ENCODE results near the gene SDE2. TPM values are rescaled to one million over a fixed set of nuclear protein-coding genes. Genes with fewer than 3 reads are reported as not detected.

SDE2 gene
- total and polyA plus RNA-seq, 8 donors, result 15.8 to 22.6 (median 21.0) TPM

DNA sequence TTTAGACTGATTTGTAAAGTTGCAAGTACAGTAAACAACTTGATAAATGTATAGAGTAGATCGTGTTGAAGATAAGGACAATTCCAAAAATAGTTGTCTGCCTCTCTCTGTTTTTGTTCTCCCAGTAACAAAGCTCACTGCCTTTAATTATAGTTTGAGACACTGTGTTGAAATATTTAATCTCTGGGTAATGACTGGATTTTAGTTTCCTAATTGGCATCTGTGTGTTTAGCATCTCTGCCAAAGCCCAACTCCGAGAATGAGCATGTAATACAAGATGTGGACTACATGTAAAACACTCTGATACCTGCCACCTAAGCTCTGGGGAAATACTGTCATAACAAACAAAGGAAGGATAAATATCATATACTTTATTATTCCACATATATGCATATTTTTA lies 27.7 kb upstream of the SDE2 start:
- no peak for ATAC-seq
- Histone ChIP-seq H3K4me1 (peaks cover 0 to 28% of the 10 kb centered on the region in 2 donors), H3K27me3 (no peaks in the 10 kb centered on the region), H3K36me3 (no peaks in the 10 kb centered on the region), H3K4me3 (no peak overlapping the region), H3K9me3 (no peaks in the 10 kb centered on the region), H3K27ac (no peak overlapping the region)
- no peak for DNase-seq
- TF ChIP-seq, protein P1, sequence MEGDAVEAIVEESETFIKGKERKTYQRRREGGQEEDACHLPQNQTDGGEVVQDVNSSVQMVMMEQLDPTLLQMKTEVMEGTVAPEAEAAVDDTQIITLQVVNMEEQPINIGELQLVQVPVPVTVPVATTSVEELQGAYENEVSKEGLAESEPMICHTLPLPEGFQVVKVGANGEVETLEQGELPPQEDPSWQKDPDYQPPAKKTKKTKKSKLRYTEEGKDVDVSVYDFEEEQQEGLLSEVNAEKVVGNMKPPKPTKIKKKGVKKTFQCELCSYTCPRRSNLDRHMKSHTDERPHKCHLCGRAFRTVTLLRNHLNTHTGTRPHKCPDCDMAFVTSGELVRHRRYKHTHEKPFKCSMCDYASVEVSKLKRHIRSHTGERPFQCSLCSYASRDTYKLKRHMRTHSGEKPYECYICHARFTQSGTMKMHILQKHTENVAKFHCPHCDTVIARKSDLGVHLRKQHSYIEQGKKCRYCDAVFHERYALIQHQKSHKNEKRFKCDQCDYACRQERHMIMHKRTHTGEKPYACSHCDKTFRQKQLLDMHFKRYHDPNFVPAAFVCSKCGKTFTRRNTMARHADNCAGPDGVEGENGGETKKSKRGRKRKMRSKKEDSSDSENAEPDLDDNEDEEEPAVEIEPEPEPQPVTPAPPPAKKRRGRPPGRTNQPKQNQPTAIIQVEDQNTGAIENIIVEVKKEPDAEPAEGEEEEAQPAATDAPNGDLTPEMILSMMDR (IDR thresholded peaks at IDR 0.05), result no peak
- intact Hi-C loops (cut with DNase I), result no loop called here

DNA sequence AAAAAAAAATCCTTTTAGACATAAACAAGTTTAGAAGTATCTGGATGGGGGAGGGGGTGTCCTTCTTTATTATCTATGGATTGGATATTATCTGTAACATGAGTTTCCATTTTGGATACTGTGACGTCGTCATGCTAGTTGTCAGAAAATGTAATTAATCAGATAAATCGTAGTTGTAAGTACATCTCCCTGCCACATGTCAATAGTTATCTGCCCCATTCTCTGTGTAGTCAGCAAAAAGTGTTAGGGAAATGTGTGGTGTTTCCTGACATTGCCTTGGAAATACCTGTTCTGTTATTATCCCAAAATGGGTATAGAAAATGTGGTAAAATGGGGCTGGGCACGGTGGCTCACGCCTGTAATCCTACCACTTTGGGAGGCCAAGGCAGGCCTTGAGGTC lies 24.6 kb upstream of the SDE2 start:
- peaks cover 0 to 7% of the 10 kb centered on the region in 2 donors for H3K4me1 ChIP-seq
- TF ChIP-seq, protein P1 (IDR thresholded peaks at IDR 0.05), result no peak
- H3K27me3 ChIP-seq, result no peaks in the 10 kb centered on the region
- intact Hi-C loops (cut with DNase I), result no loop called here
- DNase-seq (no peak), ATAC-seq (no peak)
- no peaks in the 10 kb centered on the region for H3K9me3 ChIP-seq
- H3K27ac ChIP-seq, result no peak overlapping the region
- no peaks in the 10 kb centered on the region for H3K36me3 ChIP-seq
- H3K4me3 ChIP-seq, result no peak overlapping the region

DNA sequence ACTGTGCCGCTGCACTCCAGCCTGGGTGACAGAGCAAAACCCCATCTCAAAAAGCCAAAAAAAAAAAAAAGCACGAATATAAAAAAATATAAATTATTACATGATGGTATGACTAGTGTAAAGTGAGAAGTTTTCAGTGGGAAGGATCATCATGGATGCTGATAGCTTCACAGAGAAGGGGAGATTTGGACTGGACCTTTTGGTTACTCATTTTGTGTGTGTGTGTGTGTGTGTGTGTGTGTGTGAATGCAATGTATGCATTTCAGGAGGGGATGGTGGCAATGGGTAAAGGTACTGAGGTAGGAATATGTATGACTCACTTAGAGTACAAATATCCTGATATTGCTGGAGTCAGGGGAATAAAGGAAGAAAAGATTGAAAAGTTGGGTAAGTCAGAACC lies 22.7 kb upstream of the SDE2 start:
- no peaks in the 10 kb centered on the region for H3K27me3 ChIP-seq
- H3K9me3 ChIP-seq, result no peaks in the 10 kb centered on the region
- no peak overlapping the region for H3K27ac ChIP-seq
- no peak overlapping the region for H3K4me3 ChIP-seq
- intact Hi-C loops (cut with DNase I), result no loop called here
- ATAC-seq (no peak), DNase-seq (no peak)
- TF ChIP-seq, protein P1 (IDR thresholded peaks at IDR 0.05), result no peak
- H3K36me3 ChIP-seq, result no peaks in the 10 kb centered on the region
- H3K4me1 ChIP-seq, result no peaks in the 10 kb centered on the region

DNA sequence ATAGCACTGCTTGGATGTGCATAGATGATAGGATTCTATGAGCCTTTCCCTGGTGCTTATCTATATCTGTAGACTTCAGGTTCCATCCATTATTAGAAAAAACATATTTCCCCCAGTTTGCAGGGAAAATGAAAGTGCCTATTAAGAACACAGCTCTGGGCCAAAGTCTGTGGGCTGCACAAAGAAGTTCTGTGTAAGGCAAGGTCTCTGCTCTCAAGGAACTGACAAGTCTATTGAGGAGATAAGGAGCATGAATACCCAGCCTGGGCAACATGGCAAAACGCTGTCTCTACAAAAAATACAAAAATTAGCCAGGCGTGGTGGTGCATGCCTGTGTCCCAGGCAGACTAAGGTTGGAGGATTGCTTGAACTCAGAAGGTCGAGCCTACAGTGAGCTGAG lies 22.3 kb upstream of the SDE2 start:
- H3K4me1 ChIP-seq, result no peaks in the 10 kb centered on the region
- intact Hi-C loops (cut with DNase I), result no loop called here
- no peak overlapping the region for H3K4me3 ChIP-seq
- DNase-seq (no peak), ATAC-seq (no peak)
- H3K27ac ChIP-seq, result no peak overlapping the region
- H3K36me3 ChIP-seq, result no peaks in the 10 kb centered on the region
- H3K9me3 ChIP-seq, result no peaks in the 10 kb centered on the region
- H3K27me3 ChIP-seq, result no peaks in the 10 kb centered on the region
- TF ChIP-seq, protein P1 (IDR thresholded peaks at IDR 0.05), result no peak

DNA sequence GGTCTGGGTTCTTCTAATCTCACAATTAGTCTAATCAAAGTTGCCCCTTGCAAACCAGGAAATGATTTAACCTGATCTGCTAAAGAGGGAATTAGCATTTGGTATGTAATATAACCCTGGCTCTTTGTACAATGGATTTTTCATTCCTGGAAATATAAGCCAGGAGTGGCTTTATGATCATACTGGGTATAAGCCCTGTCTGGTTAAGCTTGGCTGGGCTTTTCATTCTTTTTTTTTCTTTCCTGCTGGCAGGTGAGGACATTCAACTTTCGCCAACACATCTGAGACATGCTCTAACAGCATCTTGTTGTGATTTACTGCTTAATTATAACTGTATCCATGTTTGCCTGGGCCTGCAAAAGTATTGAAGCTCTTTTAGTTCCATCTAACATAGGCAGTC lies 20.4 kb upstream of the SDE2 start:
- intact Hi-C loops (cut with DNase I), result no loop called here

More for the DNA sequence above, 20.4 kb upstream of the SDE2 start:
- peaks cover 0 to 10% of the 10 kb centered on the region in 2 donors for H3K4me1 ChIP-seq
- no peaks in the 10 kb centered on the region for H3K27me3 ChIP-seq
- ATAC-seq, result no peak
- DNase-seq, result no peak
- no peaks in the 10 kb centered on the region for H3K9me3 ChIP-seq
- TF ChIP-seq, protein P1 (IDR thresholded peaks at IDR 0.05), result no peak
- no peaks in the 10 kb centered on the region for H3K36me3 ChIP-seq
- H3K27ac ChIP-seq, result no peak overlapping the region
- H3K4me3 ChIP-seq, result no peak overlapping the region

All from left lung (tissue), 10 donors.